Measurements from ENCODE around the gene ZMYND8.

DNA sequence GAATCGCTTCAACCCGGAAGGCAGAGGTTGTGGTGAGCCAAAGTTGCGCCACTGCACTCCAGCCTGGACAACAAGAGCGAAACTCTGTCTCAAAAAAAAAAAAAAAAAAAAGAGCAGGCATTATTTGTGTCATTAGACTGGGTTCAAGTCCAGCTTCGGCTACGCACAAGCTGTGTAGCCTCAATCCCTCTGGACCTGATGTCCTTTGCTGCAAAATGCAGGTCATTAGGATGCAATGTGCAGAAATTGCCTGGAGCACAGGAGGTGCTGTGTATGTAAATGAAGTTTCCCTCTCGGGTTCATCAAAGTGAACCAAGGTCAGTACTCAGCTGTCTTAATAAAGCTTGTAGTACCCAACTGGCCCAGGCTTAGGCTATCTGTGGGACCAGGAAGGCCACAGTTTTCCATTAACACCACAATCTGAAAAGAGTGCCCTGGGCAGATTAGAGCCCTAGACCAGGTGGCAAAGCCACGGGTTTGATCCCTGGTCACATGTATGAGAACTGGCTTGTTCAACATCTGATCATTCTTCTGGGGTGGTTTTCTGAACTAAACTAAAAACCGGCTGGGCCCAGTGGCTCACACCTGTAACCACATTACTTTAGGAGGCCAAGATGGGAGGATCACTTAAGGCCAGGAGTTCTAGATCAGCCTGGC is 155.3 kb downstream of the ZMYND8 start:
- no peak for TF ChIP-seq CTCF (conservative IDR thresholded peaks at IDR 0.05)
- TF ChIP-seq ZFX (IDR thresholded peaks at IDR 0.05): no peak
